Natural killer cell treated with Interleukin-12 subunit alpha and Interleukin-12 subunit beta and Interleukin-15 and Interleukin-18, amount 100 ng/mL, for 72 hours (primary cell): Measurements from ENCODE around the gene PYDC2. TPM values are rescaled to one million over a fixed set of nuclear protein-coding genes. Genes with fewer than 3 reads are reported as not detected.

ENCODE experiments used
- ATAC-seq, 2 donors: fragments of 150-1000 bp; cut with Tn5 transposase in 1 of 2; sonication (Bioruptor Pico), chemical (Tn5 transposase) in 1 of 2; 2 replicates each; pipeline ENCODE4 v1.10.0; 2021
- DNase-seq: peaks from one replicate; pipeline ENCODE4 v3.0.0; 2022; ENCODE audit warnings: low spot score
- H3K27ac Mint-ChIP-seq, 2 donors: 1 replicate in 1 of 2; 2 replicates in 1 of 2; pipeline ENCODE4 v1.8.0; 2022; ENCODE audit warnings: mixed read lengths in 2 of 2, mild to moderate bottlenecking in 1 of 2, moderate library complexity in 1 of 2
- H3K27me3 Mint-ChIP-seq, 2 donors: 1 replicate in 1 of 2; 2 replicates in 1 of 2; pipeline ENCODE4 v1.8.0; 2022; ENCODE audit warnings: mixed read lengths in 2 of 2
- H3K36me3 Mint-ChIP-seq: one replicate; pipeline ENCODE4 v1.8.0; 2022; ENCODE audit warnings: mixed read lengths
- H3K4me1 Mint-ChIP-seq, 2 donors: 1 replicate in 1 of 2; 2 replicates in 1 of 2; pipeline ENCODE4 v1.8.0; 2022; ENCODE audit warnings: low read depth in 2 of 2, mixed read lengths in 2 of 2, mild to moderate bottlenecking in 1 of 2
- H3K4me3 Mint-ChIP-seq: one replicate; pipeline ENCODE4 v1.8.0; 2022; ENCODE audit warnings: mixed read lengths
- H3K9me3 Mint-ChIP-seq: 2 replicates; pipeline ENCODE4 v1.8.0; 2022; ENCODE audit warnings: mixed read lengths
- total RNA-seq, 2 donors: library from RNA; stranded (reverse); gene quantifications; one replicate each; pipeline ENCODE4 v1.2.3, GENCODE V29; 2022

PYDC2 gene
- total RNA-seq, 2 donors from 2014 or later = not detected

DNA sequence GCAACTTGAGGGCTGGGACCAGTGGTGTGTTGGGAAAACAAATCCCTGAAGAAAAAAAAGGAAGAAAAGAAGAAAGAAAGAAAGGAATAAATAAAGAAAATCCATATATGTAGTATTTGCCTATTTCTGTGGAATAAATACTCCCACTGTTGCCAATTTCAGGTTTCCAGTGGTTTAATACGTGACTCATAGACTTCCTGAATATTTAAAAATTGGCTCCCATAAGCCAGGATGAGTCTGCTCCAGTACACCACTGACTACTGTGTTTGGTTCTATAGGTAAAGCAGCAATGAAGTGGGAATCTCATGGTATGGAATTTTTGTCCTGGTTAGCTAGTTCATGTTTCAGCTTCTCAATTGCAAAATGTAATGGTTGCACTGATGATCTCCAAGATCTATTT, 31.6 kb downstream of the PYDC2 start:
- Mint-ChIP-seq H3K4me1 (no peaks in the 10 kb centered on the region), H3K27me3 (no peaks in the 10 kb centered on the region), H3K9me3 (no peaks in the 10 kb centered on the region), H3K36me3 (no peaks in the 10 kb centered on the region), H3K27ac (no peak overlapping the region), H3K4me3 (no peak overlapping the region)
- ATAC-seq = no peak
- no peak for DNase-seq

- DNase-seq (no peak), ATAC-seq (no peak)
- H3K36me3 Mint-ChIP-seq = no peaks in the 10 kb centered on the region
- no peaks in the 10 kb centered on the region for H3K27me3 Mint-ChIP-seq
- H3K9me3 Mint-ChIP-seq = no peaks in the 10 kb centered on the region
- no peaks in the 10 kb centered on the region for H3K4me1 Mint-ChIP-seq
- no peak overlapping the region for H3K4me3 Mint-ChIP-seq
- H3K27ac Mint-ChIP-seq = no peak overlapping the region
Measured at GRCh38 chr3:191493336-191493735, 32.4 kb downstream of the PYDC2 start.

DNA sequence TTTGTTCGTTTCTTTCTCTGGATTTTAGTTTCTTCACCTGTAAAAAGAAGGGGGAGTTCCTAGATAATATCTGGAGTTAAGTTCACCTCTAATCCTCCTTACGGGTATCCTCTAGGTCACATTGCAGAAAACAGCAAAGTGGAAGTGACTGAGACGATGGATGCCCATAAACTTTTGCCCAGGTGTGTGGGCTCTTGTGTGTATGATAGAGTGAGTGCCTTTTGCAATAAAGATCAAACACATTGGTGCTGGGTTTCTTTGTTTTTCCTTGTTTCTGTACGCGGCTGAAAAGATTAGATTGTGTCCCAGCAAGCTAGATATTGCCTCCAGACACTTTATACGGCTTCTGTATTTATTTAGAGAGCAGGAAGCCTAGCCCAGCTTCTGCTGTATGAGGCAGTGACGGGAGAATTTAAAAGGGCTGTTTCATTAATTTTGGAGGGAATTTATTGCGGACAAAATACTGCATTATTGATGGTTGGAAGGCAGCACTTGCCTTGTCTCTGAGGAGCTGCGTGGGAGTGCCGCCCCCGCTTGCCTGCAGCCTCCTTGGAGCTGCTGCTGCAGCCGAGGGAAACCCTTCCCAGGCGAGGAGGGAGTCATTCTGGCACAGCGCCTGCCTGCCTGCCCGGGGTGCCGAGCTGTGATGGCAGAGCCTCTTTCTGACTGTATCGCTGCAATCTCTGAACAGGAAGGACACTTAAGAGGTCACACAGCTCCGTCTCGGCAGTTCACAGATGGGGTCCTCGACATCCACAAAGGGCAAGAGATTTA, 38.5 kb downstream of the PYDC2 start:
- Mint-ChIP-seq H3K27me3 (no peaks in the 10 kb centered on the region), H3K9me3 (peaks cover 3% of the 10 kb centered on the region)

DNA sequence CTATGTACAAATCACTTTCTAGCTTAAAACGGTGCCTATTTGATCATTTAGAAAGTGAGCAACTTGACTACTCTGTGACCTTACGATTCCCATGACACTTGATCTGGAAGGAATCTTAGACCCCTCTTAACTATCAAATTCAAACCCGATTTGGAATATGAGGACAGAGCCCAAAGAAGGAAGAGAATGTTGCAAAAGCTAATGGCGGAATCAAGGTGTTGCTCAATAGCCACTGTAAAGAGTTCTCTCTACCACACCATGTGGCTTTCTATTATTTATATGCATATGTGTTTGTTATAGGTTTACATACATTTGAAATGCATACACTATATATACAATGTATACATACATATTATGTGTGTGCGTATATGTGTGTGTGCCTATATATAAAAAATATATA, 39.9 kb downstream of the PYDC2 start:
- H3K27ac Mint-ChIP-seq = no peak overlapping the region
- ATAC-seq (no peak), DNase-seq (no peak)
- no peaks in the 10 kb centered on the region for H3K36me3 Mint-ChIP-seq
- no peak overlapping the region for H3K4me3 Mint-ChIP-seq
- H3K4me1 Mint-ChIP-seq = no peaks in the 10 kb centered on the region
- H3K27me3 Mint-ChIP-seq = no peaks in the 10 kb centered on the region
- peaks cover 3% of the 10 kb centered on the region for H3K9me3 Mint-ChIP-seq

More for the DNA sequence above, 38.5 kb downstream of the PYDC2 start:
- Mint-ChIP-seq H3K36me3 (no peaks in the 10 kb centered on the region), H3K4me1 (no peaks in the 10 kb centered on the region), H3K4me3 (no peak overlapping the region), H3K27ac (no peak overlapping the region)
- no peak for ATAC-seq
- no peak for DNase-seq

GRCh38 chr3:191502583-191502982, 41.6 kb downstream of the PYDC2 start:
- Mint-ChIP-seq H3K27me3 (no peaks in the 10 kb centered on the region), H3K27ac (no peak overlapping the region), H3K4me1 (no peaks in the 10 kb centered on the region), H3K4me3 (no peak overlapping the region), H3K36me3 (no peaks in the 10 kb centered on the region), H3K9me3 (peaks cover 3% of the 10 kb centered on the region)
- ATAC-seq (no peak), DNase-seq (no peak)

- Mint-ChIP-seq H3K9me3 (peaks cover 2% of the 10 kb centered on the region), H3K27ac (no peak overlapping the region), H3K27me3 (no peaks in the 10 kb centered on the region), H3K4me3 (no peak overlapping the region), H3K4me1 (no peaks in the 10 kb centered on the region), H3K36me3 (no peaks in the 10 kb centered on the region)
- ATAC-seq (no peak), DNase-seq (no peak)
Measured at GRCh38 chr3:191509078-191509477, 48.1 kb downstream of the PYDC2 start.

Other genes with a start within 250 kb of the PYDC2 start
- gene CCDC50, start 131.8 kb upstream of the PYDC2 start, total RNA-seq = 10 to 100 TPM; 24.4 to 27.7 TPM
- not detected for gene UTS2B, start 130.6 kb upstream of the PYDC2 start, total RNA-seq